Prostate gland (tissue), 2 donors: ENCODE results near the gene CLDN3.

Experiments used
- POLR2AphosphoS5 ChIP-seq: sonication (generic); formaldehyde crosslinking; IDR thresholded peaks from one replicate; pipeline ENCODE4 v1.6.1; 2017; ENCODE audit warnings: antibody characterized with exemption
- TF ChIP-seq, protein P1 (sequence below), 4 experiments: fragments of 200-600 bp in 2 of 4; fragments of 450-650 bp in 2 of 4; sonication (generic) in 2 of 4; IDR thresholded peaks; 1 replicate in 3 of 4; 2 replicates in 1 of 4; pipeline ENCODE4 v1.5.1; 2016 to 2019; ENCODE audit warnings: antibody characterized with exemption in 4 of 4, mild to moderate bottlenecking in 2 of 4, moderate library complexity in 2 of 4

DNA sequence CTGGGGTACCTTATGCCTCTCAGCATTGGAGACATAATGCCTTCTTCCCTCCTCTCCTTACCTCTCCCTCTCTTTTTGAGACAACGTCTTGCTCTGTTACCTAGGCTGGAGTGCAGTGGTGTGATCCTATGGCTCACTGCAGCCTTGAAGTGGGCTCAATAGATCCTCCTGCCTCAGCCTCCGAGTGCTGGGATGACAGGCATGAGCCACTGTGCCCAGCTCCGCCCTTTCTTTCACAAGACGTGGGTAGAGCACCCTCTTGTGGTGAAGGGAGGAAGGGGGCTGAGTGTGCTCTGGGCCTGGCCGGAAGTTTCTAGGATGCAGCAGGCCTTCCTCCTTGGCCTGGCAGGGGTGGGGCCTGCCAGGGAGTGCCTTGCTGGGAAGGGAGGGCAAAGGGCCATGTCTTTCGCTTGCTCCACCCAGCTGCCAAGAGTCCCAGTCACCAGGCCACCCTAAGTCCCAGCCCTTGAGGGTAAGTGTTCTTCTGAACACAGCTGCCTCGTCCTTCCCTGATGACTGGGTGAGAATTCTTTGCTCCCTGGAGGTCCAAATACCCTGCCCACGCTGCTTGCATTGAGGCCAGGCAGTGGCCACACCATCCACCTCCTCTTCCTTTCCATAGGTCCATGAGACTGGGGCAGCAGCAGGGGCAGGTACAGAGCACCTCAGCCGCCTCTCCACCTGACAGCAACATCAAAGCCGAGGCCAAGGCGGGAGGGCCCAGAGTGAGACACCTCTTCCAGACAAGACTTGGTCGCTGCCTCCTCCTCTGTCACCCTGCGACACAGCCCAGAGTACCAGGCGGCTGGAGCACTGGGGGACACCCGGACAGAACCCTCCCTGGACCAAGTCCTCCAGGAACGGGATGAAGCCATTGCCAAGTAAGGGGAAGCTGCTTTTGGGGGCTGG is 35.2 kb downstream of the CLDN3 start:
- TF ChIP-seq POLR2AphosphoS5 = peak; percentile 82
- TF ChIP-seq, protein P1, sequence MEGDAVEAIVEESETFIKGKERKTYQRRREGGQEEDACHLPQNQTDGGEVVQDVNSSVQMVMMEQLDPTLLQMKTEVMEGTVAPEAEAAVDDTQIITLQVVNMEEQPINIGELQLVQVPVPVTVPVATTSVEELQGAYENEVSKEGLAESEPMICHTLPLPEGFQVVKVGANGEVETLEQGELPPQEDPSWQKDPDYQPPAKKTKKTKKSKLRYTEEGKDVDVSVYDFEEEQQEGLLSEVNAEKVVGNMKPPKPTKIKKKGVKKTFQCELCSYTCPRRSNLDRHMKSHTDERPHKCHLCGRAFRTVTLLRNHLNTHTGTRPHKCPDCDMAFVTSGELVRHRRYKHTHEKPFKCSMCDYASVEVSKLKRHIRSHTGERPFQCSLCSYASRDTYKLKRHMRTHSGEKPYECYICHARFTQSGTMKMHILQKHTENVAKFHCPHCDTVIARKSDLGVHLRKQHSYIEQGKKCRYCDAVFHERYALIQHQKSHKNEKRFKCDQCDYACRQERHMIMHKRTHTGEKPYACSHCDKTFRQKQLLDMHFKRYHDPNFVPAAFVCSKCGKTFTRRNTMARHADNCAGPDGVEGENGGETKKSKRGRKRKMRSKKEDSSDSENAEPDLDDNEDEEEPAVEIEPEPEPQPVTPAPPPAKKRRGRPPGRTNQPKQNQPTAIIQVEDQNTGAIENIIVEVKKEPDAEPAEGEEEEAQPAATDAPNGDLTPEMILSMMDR (IDR thresholded peaks at IDR 0.05) = peak; percentile 45 to 92 (median 70)
